NCI-H510A (cell line): ENCODE measurements around the gene MOCS2.
"Not testable (repeated sequence)": the region's sequence is repeated elsewhere in the genome, so short reads cannot be mapped to it uniquely, and the experiment has no call there.

Experiments
- DNase-seq: peaks from one replicate; lab custom pipeline; 2025; lab: John Stamatoyannopoulos, UW

MOCS2 gene, protein sequence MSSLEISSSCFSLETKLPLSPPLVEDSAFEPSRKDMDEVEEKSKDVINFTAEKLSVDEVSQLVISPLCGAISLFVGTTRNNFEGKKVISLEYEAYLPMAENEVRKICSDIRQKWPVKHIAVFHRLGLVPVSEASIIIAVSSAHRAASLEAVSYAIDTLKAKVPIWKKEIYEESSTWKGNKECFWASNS

DNA sequence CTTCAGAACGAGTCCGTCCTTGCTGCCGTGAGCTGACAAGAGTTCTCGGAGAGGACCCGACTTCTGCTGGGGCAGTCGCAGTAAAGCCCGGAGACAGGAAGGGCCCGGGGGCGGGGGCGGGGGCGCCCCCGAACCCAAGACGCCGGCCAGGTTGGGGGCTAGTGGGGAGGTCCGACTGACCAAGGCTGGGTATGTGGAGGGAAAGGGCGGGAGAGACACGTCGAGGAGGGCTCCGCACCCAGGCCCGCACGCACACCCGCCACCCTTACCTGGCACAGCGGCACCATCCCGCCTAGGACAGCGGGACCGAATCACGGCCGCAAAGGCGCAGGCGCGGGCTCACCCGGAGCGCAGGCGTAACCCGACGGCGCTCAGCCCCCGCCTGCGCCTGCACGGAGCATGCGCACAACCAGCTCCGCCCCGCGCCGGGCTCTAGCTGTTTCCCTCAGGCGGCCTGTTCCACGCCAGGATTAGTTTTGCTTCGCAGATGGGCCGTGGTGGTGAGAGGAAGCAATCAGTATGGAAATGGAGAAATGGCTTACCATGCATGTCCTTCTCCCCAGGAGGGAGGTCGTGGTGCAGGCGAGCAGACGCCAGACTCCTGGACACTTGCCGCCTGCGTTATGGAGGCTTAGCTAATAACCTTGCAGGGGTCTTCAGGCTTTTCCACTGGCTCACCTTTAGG, at the start of gene MOCS2:
MOCS2 (minus strand) TSS at position 315 of the 685 bp plus-strand sequence. CDS start 2,583 bp downstream, outside the sequence.
- peak; percentile 61 for DNase-seq

DNA sequence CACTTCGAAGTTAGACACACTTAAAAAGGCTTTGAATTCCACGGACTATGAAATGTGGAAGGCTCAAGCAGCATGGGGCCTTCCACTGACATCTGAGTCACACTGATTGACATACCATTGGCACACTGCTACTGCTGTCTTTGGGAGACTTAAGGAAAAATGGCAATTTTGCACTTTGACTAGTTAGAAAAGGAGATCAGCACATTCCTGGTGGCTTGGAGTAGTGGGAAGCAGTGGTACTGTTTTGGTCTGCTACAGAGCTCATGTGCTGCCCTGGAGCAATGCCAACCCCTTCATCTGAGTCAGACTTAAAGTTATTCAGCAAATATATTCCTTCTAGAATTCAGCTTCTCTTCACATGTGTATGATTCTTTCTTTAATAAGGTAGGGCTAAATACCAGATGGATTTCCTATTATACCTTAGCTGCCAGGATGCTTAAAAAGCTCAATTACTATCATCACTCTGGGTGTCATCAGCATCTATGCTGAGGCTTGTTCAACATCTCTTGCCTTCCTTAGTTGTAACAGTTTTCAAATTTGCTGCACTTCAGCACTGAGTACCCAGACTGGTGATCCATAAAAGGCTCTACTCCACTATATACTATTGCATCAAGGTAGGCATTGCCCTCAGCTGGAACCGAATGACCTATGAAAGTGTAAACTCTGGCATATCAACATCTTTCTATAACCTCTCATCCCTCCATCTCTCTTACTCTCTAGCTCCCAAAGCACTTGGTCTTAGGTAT, 42.3 kb upstream of the MOCS2 start:
- no peak for DNase-seq

- no peak for DNase-seq
Observed at GRCh38 chr5:53133020-53133419, 23.5 kb upstream of the MOCS2 start.

GRCh38 chr5:53130266-53130665, 20.7 kb upstream of the MOCS2 start:
- no peak for DNase-seq

- DNase-seq = no peak
Observed at GRCh38 chr5:53128481-53128880, 18.9 kb upstream of the MOCS2 start.

- no peak for DNase-seq
Observed at GRCh38 chr5:53127107-53127506, 17.6 kb upstream of the MOCS2 start.

DNA sequence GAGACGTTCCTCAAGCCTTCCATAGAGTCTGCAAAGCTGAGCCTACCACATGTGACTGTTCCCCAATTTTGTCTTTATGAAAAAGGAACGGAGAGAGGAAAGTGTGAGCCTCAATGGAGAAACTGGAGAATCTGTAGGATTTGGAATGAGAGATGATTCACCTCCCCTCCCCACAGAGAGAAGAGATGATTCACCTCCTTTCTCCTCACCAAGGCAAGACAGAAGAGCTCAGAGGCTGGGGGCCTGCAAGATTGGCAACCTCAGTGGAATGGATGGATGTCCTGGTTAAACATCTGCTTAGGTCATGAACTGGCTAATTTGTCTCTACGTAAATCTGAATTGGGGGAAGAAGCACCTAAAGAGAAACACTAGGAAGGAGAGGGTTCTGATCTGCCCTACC, 17.0 kb upstream of the MOCS2 start:
- DNase-seq = no peak

GRCh38 chr5:53123702-53124101, 14.1 kb upstream of the MOCS2 start:
- DNase-seq = no peak

GRCh38 chr5:53120165-53120564, 10.6 kb upstream of the MOCS2 start:
- no peak for DNase-seq

DNA sequence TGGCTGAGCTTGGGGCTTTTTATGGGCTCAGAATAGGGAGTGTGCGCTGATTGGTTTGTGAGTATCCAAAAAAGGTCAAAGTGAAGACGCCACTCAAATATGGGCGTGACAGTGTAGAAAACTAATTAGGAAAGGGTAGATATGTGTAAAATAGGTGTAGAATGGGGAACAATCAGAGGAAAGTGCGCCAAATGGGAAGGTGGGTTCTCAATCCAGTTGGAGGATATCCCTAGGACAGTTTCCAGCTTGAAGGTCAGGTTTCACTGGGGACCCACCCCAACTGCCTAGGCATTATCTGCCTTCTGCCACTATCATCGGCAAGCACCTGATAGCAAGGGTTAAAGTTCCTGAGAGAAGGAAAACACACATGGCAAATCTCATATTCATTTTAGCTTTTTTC, 9.3 kb upstream of the MOCS2 start:
- DNase-seq = no peak

- DNase-seq = no peak
Observed at GRCh38 chr5:53116597-53116996, 7.0 kb upstream of the MOCS2 start.

DNA sequence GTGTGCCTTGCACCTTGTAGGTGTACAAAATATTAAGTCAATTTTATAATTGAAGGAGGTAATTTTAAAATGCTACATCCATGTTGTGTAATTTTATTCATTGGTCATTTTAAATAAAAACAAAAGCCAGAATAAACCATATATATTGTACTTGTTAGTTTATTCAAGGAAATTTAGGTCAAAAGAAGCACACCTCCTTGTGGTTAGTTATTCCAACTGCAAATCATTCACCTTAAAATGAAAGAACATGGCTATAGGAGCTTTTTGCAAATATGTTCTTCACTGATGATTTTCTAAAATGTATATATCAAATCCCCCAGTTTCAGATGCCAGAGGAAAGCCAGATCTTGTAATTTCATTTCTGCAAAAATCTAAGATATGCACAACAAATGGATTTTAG, 5.4 kb upstream of the MOCS2 start:
- no peak for DNase-seq

GRCh38 chr5:53113947-53114346, 4.4 kb upstream of the MOCS2 start:
- DNase-seq = no peak

DNA sequence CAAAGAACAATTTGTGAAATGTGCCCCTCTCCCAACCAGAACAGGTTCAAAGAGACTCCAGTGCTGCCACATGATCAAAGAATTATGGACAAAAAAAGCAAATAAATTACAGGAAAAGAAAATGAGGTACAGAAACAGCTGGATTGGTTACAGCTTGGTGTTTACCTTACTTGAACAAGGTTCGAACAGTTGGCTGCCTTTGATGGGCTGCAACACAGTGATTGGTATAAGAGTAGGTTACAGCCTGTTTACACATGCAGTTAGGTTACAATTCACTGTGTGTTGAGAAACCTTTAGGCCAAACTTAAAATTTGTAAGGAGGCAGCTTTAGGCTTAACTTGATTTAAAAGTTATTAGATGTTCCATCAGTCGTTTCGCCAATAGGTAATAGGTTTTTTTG, 3.4 kb upstream of the MOCS2 start:
- no peak for DNase-seq

GRCh38 chr5:53112307-53112706, 2.8 kb upstream of the MOCS2 start:
- not testable (repeated sequence) for DNase-seq

DNA sequence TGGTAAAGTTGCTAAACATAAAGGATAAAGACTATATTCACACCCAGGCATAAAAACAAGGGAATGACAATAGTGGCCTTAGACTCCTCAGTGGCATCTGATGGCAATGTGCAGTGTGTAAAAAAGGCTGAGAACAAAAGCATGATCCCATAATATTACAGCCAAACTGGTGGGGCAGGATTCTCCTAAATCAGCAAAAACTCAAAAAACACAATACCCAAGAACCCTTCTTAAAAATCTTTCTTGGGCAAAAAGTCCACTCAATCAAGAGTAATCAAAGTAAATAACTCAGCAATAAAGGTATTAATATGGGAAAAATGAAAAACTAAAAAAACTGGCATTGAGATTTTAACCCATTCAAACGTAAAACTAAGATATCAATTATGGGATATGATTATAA, 1.6 kb upstream of the MOCS2 start:
- no peak for DNase-seq

DNA sequence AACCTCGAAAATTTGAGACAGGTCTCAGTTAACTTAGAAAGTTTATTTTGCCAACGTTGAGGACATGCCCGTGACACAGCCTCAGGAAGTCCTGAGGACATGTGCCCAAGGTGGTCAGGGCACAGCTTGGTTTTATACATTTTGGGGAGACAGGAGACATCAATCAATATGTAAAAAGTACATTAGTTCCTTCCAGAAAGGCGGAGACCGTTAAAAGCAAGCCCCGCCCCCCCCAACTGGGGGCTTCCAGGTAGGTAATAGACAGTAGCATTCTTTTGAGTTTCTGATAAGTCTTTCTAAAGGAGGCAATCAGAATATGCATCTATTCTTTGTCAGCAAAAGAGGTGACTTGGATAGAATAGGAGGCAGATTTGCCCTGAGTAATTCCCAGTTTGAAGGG, 599 bp upstream of the MOCS2 start:
- no peak for DNase-seq

- no peak for DNase-seq
Observed at GRCh38 chr5:53109056-53109442, 508 bp downstream of the MOCS2 start.

DNA sequence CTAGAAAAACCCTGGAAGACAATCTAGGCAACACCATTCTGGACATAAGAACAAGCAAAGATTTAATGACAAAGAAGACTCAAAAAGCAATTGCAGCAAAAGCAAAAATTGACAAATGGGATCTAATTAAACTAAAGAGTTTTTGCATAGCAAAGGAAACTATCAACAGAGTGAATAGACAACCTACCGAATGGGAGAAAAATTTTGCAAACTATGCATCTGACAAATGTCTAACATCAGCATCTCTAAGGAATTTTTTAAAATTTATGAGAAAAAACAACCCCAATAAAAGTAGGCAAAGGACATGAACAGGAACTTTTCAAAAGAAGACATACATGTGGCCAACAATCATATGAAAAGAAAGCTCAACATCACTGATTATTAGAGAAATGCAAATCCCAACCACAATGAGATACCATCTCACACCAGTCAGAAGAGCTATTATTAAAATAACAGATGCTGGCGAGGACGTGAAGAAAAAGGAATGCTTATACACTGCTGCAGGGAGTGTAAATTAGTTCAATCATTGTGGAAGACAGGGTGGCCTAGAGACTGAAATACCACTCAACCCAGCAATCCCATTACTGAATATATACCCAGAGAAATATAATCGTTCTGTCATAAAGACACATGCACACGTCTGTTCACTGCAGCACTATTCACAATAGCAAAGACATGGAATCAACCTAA, 3.8 kb downstream of the MOCS2 start:
- DNase-seq = no peak

DNA sequence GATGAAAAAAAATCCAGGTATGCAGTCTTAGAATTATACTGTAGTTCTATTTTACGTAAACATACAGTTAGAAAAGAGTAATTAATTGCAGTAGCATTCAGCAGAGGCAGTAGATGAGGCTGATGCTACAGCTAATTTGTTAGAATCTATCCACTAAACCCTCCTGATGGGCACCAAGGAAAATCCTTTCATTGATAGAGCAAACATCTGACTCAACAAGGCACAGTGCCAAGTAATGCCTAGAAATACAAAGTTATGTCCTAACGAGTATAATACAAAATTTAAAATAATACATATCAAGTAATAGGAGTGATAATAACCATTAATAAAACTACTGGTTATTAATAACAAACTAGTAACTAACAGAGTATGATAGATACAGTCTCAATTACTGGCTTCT, 9.0 kb downstream of the MOCS2 start:
- no peak for DNase-seq

GRCh38 chr5:53099546-53099945, 10.0 kb downstream of the MOCS2 start:
- no peak for DNase-seq

GRCh38 chr5:53095931-53096525, 13.5 kb downstream of the MOCS2 start:
- DNase-seq = no peak
